Activated naive CD4-positive, alpha-beta T cell treated with Interleukin-2 at 50 U/mL for 16 hours (primary cell): ENCODE results near the gene MTURN.
"Not testable (repeated sequence)": the region's sequence is repeated elsewhere in the genome, so short reads cannot be mapped to it uniquely, and the experiment has no call there.

Experiments used
- DNase-seq: peaks from one replicate; pipeline ENCODE4 v3.0.0-alpha.2; 2020

The MTURN gene

GRCh38 chr7:30181736-30182522 lies 47.1 kb downstream of the MTURN start:
- DNase-seq: no peak

GRCh38 chr7:30182814-30183213 lies 48.0 kb downstream of the MTURN start:
- no peak for DNase-seq

- DNase-seq: no peak
These were observed 49.1 kb downstream of the MTURN start for GRCh38 chr7:30183749-30184369.

- no peak for DNase-seq
These were observed 50.2 kb downstream of the MTURN start for GRCh38 chr7:30184791-30185487.

- no peak for DNase-seq
These were observed 50.7 kb downstream of the MTURN start for GRCh38 chr7:30185496-30185895.

- DNase-seq: no peak
These were observed 51.9 kb downstream of the MTURN start for GRCh38 chr7:30186725-30187124.

GRCh38 chr7:30187513-30187912 lies 52.7 kb downstream of the MTURN start:
- DNase-seq: no peak

- not testable (repeated sequence) for DNase-seq
These were observed 53.6 kb downstream of the MTURN start for GRCh38 chr7:30188381-30188780.

- DNase-seq: no peak
These were observed 54.0 kb downstream of the MTURN start for GRCh38 chr7:30188811-30189210.

- DNase-seq: no peak
These were observed 57.0 kb downstream of the MTURN start for GRCh38 chr7:30191809-30192208.

- DNase-seq: no peak
These were observed 58.7 kb downstream of the MTURN start for GRCh38 chr7:30193336-30193943.

- no peak for DNase-seq
These were observed 61.6 kb downstream of the MTURN start for GRCh38 chr7:30196408-30196807.

GRCh38 chr7:30197438-30197837 lies 62.7 kb downstream of the MTURN start:
- DNase-seq: no peak

- DNase-seq: no peak
These were observed 64.5 kb downstream of the MTURN start for GRCh38 chr7:30199271-30199670.

- no peak for DNase-seq
These were observed 65.8 kb downstream of the MTURN start for GRCh38 chr7:30200591-30200990.

- DNase-seq: no peak
These were observed 66.4 kb downstream of the MTURN start for GRCh38 chr7:30201161-30201666.

GRCh38 chr7:30201921-30202320 lies 67.1 kb downstream of the MTURN start:
- DNase-seq: no peak

- DNase-seq: no peak
These were observed 67.9 kb downstream of the MTURN start for GRCh38 chr7:30202671-30203070.

- DNase-seq: no peak
These were observed 71.7 kb downstream of the MTURN start for GRCh38 chr7:30206491-30206890.

- DNase-seq: no peak
These were observed 72.2 kb downstream of the MTURN start for GRCh38 chr7:30206942-30207341.

- no peak for DNase-seq
These were observed 72.6 kb downstream of the MTURN start for GRCh38 chr7:30207376-30207775.

GRCh38 chr7:30209951-30210350 lies 75.2 kb downstream of the MTURN start:
- DNase-seq: no peak
